Caco-2 (cell line): ENCODE results near the gene COL4A4. TPM values are rescaled to one million over a fixed set of nuclear protein-coding genes. Genes with fewer than 3 reads are reported as not detected.

Experiments
- BruUV-seq: library from RNA; stranded (reverse); fragments of 400-500 nt; replicated peaks from 2 replicates; lab custom pipeline; 2021; lab: Mats Ljungman, UMichigan
- CTCF ChIA-PET: fragments of 300-600 bp; sonication (Branson Sonifier 250); formaldehyde crosslinking; loops from one replicate; lab custom pipeline; 2022; ENCODE audit warnings: antibody characterized with exemption; lab: Charles Lee
- POLR2A ChIA-PET: fragments of 300-600 bp; sonication (Branson Sonifier 250); formaldehyde crosslinking; loops from one replicate; lab custom pipeline; 2022; ENCODE audit warnings: antibody characterized with exemption; lab: Charles Lee
- DNase-seq, 2 experiments: peaks; one replicate each; pipeline versions ENCODE4 v3.0.0 to v3.0.0-alpha.2; 2020 to 2022
- H3K27me3 ChIP-seq: replicated peaks from 2 replicates; pipeline ENCODE4 v1.6.0; 2011; ENCODE audit warnings: low read length; ENCODE audit not compliant: control insufficient read depth, insufficient read depth
- H3K36me3 ChIP-seq: 2 replicates; pipeline ENCODE4 v1.5.1; 2011; ENCODE audit warnings: low read length; ENCODE audit not compliant: control insufficient read depth, insufficient read depth
- H3K4me1 ChIP-seq: fragments of 250-450 bp; sonication (Bioruptor Pico); 2 replicates; pipeline ENCODE4 v1.5.1; 2020; ENCODE audit warnings: mild to moderate bottlenecking
- H3K4me3 ChIP-seq: 2 replicates; pipeline ENCODE4 v1.5.1; 2011; ENCODE audit warnings: low read depth, mild to moderate bottlenecking, control low read depth, low read length
- H3K9me3 ChIP-seq: fragments of 250-450 bp; sonication (Bioruptor Pico); 2 replicates; pipeline ENCODE4 v1.5.1; 2020; ENCODE audit warnings: mild to moderate bottlenecking, moderate library complexity
- H3K27ac Mint-ChIP-seq: one replicate; pipeline ENCODE4 v1.8.0; 2022; ENCODE audit warnings: mixed read lengths; ENCODE audit not compliant: unreplicated experiment
- H3K27me3 Mint-ChIP-seq: one replicate; pipeline ENCODE4 v1.8.0; 2022; ENCODE audit warnings: mixed read lengths; ENCODE audit not compliant: insufficient read depth, unreplicated experiment
- H3K36me3 Mint-ChIP-seq: one replicate; pipeline ENCODE4 v1.8.0; 2022; ENCODE audit warnings: mild to moderate bottlenecking, mixed read lengths; ENCODE audit not compliant: insufficient read depth, unreplicated experiment
- H3K4me1 Mint-ChIP-seq: one replicate; pipeline ENCODE4 v1.8.0; 2022; ENCODE audit warnings: low read depth, mixed read lengths; ENCODE audit not compliant: unreplicated experiment
- H3K4me3 Mint-ChIP-seq: one replicate; pipeline ENCODE4 v1.8.0; 2022; ENCODE audit warnings: mild to moderate bottlenecking, moderate library complexity, mixed read lengths; ENCODE audit not compliant: unreplicated experiment
- H3K9me3 Mint-ChIP-seq: one replicate; pipeline ENCODE4 v1.8.0; 2022; ENCODE audit warnings: mixed read lengths; ENCODE audit not compliant: unreplicated experiment
- intact Hi-C: fragments of 100-400 bp; cut with micrococcal nuclease; formaldehyde crosslinking; loops from one replicate; pipeline ENCODE4 v1.10.0; 2022; ENCODE audit not compliant: unreplicated experiment
- total RNA-seq: library from RNA; stranded (reverse); gene quantifications from 2 replicates; pipeline ENCODE4 v1.2.3, GENCODE V29; 2022
- TF ChIP-seq, protein P1 (sequence below), 2 experiments: fragments of 200-600 bp in 1 of 2; IDR thresholded peaks; 1 replicate in 1 of 2; 2 replicates in 1 of 2; pipeline versions ENCODE4 v1.5.1 to v1.8.0; 2011 to 2022; ENCODE audit warnings: antibody characterized with exemption in 1 of 2, control low read depth in 1 of 2, inconsistent platforms in 1 of 2, low read depth in 1 of 2, low read length in 1 of 2, mild to moderate bottlenecking in 1 of 2, moderate library complexity in 1 of 2; ENCODE audit not compliant: insufficient read depth in 1 of 2, severe bottlenecking in 1 of 2, unreplicated experiment in 1 of 2

COL4A4 gene
- total RNA-seq, 1 experiment from 2014 or later: 8.7 TPM

GRCh38 chr2:226981791-226982326, 182.1 kb downstream of the COL4A4 start:
- Mint-ChIP-seq H3K4me3 (no peak overlapping the region), H3K27me3 (no peaks in the 10 kb centered on the region), H3K4me1 (peaks cover 7% of the 10 kb centered on the region), H3K27ac (no peak overlapping the region), H3K36me3 (no peaks in the 10 kb centered on the region), H3K9me3 (no peaks in the 10 kb centered on the region)
- POLR2A ChIA-PET: no interaction called here
- intact Hi-C loops: no loop called here
- Histone ChIP-seq H3K9me3 (no peaks in the 10 kb centered on the region), H3K4me1 (no peaks in the 10 kb centered on the region), H3K4me3 (no peak overlapping the region), H3K36me3 (no peaks in the 10 kb centered on the region), H3K27me3 (no peaks in the 10 kb centered on the region)
- no TSS peak for BruUV-seq
- no peak for DNase-seq
- CTCF ChIA-PET: interaction anchor here (0.6 kb wide), 1 partner anchor 1313 kb away, joined by 6 read pairs; no protein-coding TSS in a partner anchor
- TF ChIP-seq, protein P1, sequence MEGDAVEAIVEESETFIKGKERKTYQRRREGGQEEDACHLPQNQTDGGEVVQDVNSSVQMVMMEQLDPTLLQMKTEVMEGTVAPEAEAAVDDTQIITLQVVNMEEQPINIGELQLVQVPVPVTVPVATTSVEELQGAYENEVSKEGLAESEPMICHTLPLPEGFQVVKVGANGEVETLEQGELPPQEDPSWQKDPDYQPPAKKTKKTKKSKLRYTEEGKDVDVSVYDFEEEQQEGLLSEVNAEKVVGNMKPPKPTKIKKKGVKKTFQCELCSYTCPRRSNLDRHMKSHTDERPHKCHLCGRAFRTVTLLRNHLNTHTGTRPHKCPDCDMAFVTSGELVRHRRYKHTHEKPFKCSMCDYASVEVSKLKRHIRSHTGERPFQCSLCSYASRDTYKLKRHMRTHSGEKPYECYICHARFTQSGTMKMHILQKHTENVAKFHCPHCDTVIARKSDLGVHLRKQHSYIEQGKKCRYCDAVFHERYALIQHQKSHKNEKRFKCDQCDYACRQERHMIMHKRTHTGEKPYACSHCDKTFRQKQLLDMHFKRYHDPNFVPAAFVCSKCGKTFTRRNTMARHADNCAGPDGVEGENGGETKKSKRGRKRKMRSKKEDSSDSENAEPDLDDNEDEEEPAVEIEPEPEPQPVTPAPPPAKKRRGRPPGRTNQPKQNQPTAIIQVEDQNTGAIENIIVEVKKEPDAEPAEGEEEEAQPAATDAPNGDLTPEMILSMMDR (IDR thresholded peaks at IDR 0.05; ENCODE audit: insufficient read depth in 1 of 2, low read depth in 1 of 2, low read length in 1 of 2, severe bottlenecking in 1 of 2, unreplicated experiment in 1 of 2): no peak

GRCh38 chr2:226979004-226979403, 185.0 kb downstream of the COL4A4 start:
- Mint-ChIP-seq H3K4me3 (no peak overlapping the region), H3K27me3 (no peaks in the 10 kb centered on the region), H3K36me3 (no peaks in the 10 kb centered on the region), H3K27ac (no peak overlapping the region), H3K4me1 (peaks cover 7% of the 10 kb centered on the region), H3K9me3 (no peaks in the 10 kb centered on the region)
- ChIA-PET CTCF (no interaction called here), POLR2A (no interaction called here)
- Histone ChIP-seq H3K4me3 (no peak overlapping the region), H3K9me3 (no peaks in the 10 kb centered on the region), H3K4me1 (no peaks in the 10 kb centered on the region), H3K36me3 (no peaks in the 10 kb centered on the region), H3K27me3 (no peaks in the 10 kb centered on the region)
- TF ChIP-seq, protein P1 (IDR thresholded peaks at IDR 0.05; ENCODE audit: insufficient read depth in 1 of 2, low read depth in 1 of 2, low read length in 1 of 2, severe bottlenecking in 1 of 2, unreplicated experiment in 1 of 2): no peak
- intact Hi-C loops: no loop called here
- DNase-seq: no peak
- no TSS peak for BruUV-seq

GRCh38 chr2:226978300-226978699, 185.7 kb downstream of the COL4A4 start:
- intact Hi-C loops: no loop called here
- H3K36me3 ChIP-seq: no peaks in the 10 kb centered on the region
- no peak for DNase-seq
- H3K9me3 Mint-ChIP-seq: no peaks in the 10 kb centered on the region
- no peaks in the 10 kb centered on the region for H3K36me3 Mint-ChIP-seq
- CTCF ChIA-PET: no interaction called here
- H3K9me3 ChIP-seq: no peaks in the 10 kb centered on the region
- TF ChIP-seq, protein P1 (IDR thresholded peaks at IDR 0.05; ENCODE audit: insufficient read depth in 1 of 2, low read depth in 1 of 2, low read length in 1 of 2, severe bottlenecking in 1 of 2, unreplicated experiment in 1 of 2): no peak
- H3K27me3 ChIP-seq: no peaks in the 10 kb centered on the region
- no peaks in the 10 kb centered on the region for H3K27me3 Mint-ChIP-seq
- no peak overlapping the region for H3K27ac Mint-ChIP-seq
- no peak overlapping the region for H3K4me3 Mint-ChIP-seq
- POLR2A ChIA-PET: no interaction called here
- H3K4me3 ChIP-seq: no peak overlapping the region
- H3K4me1 ChIP-seq: no peaks in the 10 kb centered on the region
- BruUV-seq: no TSS peak
- H3K4me1 Mint-ChIP-seq: peaks cover 7% of the 10 kb centered on the region
